ENCODE measurements around the gene GSTO1.

GSTO1 gene

GRCh38 chr10:104300002-104300735, 45.5 kb downstream of the GSTO1 start:
- no peak overlapping the region for H3K4me3 ChIP-seq (ENCODE audit: low read depth, low read length)

GRCh38 chr10:104300736-104301292, 46.1 kb downstream of the GSTO1 start:
- no peak for TF ChIP-seq CTCF (IDR thresholded peaks at IDR 0.05; ENCODE audit: borderline replicate concordance, insufficient read depth, low read depth, low read length)
- no peak overlapping the region for H3K4me3 ChIP-seq (ENCODE audit: low read depth, low read length)

More at GRCh38 chr10:104300002-104300735, 45.5 kb downstream of the GSTO1 start:
- TF ChIP-seq CTCF (IDR thresholded peaks at IDR 0.05; ENCODE audit: borderline replicate concordance, insufficient read depth, low read depth, low read length), result no peak

- no peak overlapping the region for H3K4me3 ChIP-seq (ENCODE audit: low read depth, low read length)
- no peak for TF ChIP-seq CTCF (IDR thresholded peaks at IDR 0.05; ENCODE audit: borderline replicate concordance, insufficient read depth, low read depth, low read length)
Measured at GRCh38 chr10:104301907-104302690, 47.4 kb downstream of the GSTO1 start.

- no peak for TF ChIP-seq CTCF (IDR thresholded peaks at IDR 0.05; ENCODE audit: borderline replicate concordance, insufficient read depth, low read depth, low read length)
- no peak overlapping the region for H3K4me3 ChIP-seq (ENCODE audit: low read depth, low read length)
Measured at GRCh38 chr10:104303594-104304355, 49.1 kb downstream of the GSTO1 start.

- H3K4me3 ChIP-seq (ENCODE audit: low read depth, low read length), result no peak overlapping the region
Measured at GRCh38 chr10:104304356-104304745, 49.7 kb downstream of the GSTO1 start.

GRCh38 chr10:104304927-104305326, 50.2 kb downstream of the GSTO1 start:
- TF ChIP-seq CTCF (IDR thresholded peaks at IDR 0.05; ENCODE audit: borderline replicate concordance, insufficient read depth, low read depth, low read length), result no peak
- no peak overlapping the region for H3K4me3 ChIP-seq (ENCODE audit: low read depth, low read length)

More at GRCh38 chr10:104304356-104304745, 49.7 kb downstream of the GSTO1 start:
- no peak for TF ChIP-seq CTCF (IDR thresholded peaks at IDR 0.05; ENCODE audit: borderline replicate concordance, insufficient read depth, low read depth, low read length)
